NCI-H2196 (cell line): ENCODE data around the gene RAB11FIP2.

Experiments
- DNase-seq: peaks from one replicate; lab custom pipeline; 2025; ENCODE audit not compliant: unreplicated experiment; lab: John Stamatoyannopoulos, UW

The RAB11FIP2 gene

DNA sequence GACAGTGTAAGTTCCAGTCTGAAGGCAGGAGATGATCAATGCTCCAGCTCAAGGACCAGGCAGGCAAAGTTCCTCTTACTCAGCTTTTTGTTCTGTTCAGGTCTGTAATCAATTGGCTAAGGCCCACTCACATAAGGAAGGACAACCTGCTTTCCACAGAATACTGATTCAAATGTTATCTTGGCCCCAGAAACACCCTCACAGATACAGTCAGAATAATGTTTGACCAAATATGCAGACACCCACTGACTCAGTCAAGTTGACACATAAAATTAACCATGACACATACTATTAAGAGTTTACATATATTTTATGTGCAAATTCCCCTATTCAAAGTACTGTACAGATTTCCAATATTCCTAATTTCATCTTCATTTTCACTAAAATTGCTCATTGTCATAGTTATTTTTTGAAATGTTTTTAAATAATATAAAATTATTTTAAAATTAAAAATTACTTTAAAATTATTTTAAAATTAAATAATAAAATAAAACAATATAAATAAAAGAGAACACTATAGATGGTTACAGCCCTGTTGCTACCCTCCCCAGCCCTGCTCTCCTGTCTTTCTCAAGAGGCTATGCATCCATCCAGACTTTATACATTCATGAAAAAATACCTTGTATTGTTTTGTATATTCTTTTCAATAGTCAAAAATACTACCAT is 59.4 kb downstream of the RAB11FIP2 start:
- DNase-seq: no peak

DNA sequence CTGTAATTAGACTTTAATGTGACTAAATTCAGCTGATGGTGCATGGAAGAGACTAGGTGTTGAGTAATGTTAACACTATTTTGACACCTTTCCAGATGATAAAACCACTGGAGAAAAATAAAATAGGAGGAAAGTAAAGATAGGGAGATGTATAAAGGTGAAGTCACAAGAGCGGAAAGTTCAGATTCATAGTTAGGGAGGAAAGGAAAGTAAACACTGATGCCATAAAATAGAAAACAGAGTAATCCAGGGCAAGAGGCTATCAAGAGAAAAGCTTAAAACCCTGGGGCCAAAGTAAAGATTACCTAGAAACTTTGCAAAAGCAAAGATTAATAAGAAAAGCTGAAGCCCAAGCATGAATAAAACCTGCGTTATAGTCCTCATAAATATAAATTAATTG is 62.8 kb downstream of the RAB11FIP2 start:
- no peak for DNase-seq

DNA sequence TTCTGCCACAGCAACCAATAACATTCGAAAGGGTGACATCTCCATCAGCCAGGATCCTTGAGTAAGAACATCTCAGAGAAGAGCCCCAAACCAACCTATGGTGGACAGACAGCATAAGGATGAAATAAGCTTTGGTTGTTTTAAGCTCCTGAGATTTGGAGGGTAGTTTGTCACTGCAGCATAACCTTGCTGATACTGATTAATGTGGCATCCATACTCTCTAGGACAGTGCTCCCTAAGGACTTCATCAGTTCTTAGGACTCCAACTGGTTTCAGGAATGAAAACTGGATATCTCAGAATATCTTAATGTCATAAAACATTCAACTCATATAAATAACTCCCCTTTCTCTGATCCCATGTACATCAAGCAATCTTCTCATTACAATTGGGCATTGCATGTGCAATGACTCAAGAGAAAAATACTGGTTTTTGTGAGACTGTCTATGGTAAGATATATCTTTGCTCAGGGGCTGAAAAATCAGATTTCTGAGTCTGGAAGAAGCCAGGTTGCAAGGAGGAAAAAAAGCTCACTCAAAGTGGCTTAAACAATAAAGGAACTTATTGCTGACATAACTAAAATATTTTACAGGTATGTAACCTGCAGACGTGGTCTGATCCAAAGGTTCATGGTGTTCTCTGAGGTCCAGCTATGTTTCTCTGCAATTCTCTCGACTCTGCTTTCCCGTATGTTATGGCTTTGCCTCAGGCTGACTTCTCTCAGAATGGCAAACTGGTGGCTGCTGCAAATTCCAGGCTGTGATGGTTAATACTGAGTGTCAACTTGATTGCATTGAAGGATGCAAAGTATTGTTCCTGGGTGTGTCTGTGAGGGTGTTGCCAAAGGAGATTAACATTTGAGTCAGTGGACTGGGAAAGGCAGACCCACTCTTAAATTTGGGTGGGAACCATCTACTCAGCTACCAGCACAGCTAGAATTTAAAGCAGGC is 65.7 kb downstream of the RAB11FIP2 start:
- DNase-seq: no peak

- DNase-seq: no peak
Measured at GRCh38 chr10:117980216-117980615, 66.5 kb downstream of the RAB11FIP2 start.

GRCh38 chr10:117972168-117972837 is 74.4 kb downstream of the RAB11FIP2 start:
- DNase-seq: no peak

DNA sequence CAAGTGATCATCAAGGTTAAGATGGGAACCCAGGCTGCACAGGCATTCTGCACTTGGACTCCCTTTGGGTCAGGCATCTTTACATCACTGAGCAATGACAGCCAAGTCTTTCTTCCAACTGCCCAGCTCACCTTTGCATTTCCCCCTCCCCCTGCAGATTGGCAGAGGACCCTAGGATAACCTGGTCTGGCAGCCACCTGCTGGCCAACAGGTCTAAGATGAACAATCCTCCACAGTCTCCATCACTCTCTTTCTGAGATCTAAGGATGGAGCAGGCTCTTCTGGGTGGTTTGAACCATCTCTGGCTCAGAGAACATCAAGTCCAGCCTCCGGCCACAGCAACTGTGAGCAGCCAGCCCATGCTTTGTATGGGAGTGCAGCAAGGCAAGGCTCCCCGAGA is 75.8 kb downstream of the RAB11FIP2 start:
- DNase-seq: no peak

- DNase-seq: no peak
Measured at GRCh38 chr10:117969592-117969991, 77.1 kb downstream of the RAB11FIP2 start.

DNA sequence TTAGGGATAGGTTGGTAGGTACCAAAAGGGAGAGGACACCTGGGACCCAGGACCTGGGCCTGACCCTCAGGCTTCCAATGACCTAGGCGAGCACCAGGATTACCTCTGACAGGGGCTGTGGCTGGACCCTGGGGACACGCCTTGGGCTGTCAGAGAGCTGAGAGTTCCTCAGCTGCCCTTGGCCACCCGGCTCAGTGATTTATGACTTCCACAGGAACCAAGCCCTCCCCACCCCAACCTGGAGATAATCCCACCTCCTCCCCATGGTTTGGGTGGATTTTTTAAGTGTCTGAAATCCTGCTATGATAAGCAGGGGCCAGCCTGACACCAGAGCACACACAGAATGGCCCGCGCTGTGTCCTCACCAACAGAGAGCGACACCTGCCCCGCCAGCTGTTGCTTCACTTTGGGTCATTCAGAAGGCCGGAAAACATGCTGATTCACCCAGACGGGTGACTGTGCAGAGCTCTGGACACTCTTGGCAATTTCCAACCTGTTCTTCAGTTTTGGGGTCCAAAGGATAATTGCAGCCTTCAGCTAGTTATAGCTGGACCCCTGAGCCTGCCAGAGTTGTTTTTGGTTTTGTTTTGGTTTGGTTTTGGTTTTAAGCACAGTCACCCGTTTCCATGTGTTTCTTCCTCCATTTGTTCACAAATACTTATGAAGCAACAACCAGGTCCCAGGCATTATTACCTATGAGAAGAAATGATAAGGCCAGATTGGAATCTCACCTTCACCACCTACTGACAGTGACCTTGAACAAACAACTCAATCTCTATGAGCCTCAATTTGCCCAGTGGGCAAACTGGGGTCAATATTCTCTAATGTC is 78.2 kb downstream of the RAB11FIP2 start:
- DNase-seq: no peak

DNA sequence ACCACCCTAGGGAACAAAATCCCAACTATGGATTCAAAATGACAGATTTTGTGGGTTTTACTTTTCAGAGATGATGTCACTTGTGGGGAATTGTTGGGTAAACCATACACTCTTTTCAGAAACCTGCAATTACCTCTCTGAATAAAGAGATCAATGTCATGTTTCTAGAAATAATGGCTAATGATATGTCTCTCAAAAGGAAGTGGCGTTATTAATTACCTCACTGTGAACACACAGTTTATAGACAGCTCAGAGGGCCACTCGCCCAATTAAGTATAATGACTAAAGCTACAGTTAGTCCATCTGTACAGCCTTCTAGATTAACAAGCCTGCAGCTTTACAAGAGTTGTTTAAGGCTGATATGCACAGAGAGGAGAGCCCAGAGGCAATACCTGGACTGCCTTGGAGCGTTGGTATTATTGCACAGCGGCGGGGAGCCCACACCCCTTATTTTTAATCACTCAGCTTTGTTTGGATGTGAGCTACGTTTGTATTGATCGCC is 79.5 kb downstream of the RAB11FIP2 start:
- DNase-seq: no peak

DNA sequence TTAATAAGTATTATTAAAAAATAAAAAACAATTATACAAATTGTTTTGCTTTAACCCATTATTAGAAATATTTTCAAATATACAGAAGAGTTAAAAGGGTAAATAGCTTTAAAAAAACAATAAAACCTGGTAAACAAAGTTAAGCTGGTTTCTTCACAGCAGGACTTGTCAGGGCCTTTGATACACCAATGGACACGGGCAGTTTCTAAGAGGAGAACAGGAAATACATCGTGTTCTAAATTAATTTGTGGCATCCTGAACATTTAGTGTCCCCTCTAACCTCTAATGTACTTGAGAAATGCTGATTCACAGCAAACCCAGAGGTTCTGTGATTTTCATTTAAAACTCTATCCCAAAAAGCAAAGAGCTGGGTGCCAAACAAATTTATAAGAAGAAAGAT is 80.8 kb downstream of the RAB11FIP2 start:
- no peak for DNase-seq

GRCh38 chr10:117964536-117964935 is 82.2 kb downstream of the RAB11FIP2 start:
- DNase-seq: no peak

DNA sequence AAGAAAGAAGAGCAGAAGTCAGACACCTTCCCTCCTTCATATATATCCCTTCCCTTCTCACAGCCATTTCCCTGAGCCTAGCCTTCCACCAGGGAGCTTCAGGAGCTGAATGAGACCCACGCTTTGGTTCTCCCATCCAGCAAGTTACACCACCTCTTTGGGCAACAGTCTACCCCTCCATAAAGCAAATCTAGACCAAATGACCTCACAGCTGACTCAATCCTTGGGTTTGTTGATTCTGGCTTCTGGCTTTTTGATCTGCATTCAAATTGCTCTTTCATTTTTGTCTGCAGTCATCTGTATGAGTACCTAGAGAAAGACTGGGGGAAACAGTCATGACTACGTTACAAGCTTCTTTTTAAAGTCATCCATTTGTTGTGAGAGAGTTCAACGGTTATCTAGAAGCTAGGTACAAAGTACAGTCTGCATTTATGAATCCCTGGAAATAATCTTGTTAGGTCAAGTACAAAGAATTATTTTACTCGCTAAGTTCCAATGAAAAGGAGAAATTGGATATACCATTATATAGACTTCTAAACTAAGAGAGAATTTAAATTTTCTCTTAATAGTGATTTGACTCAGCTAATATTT is 86.3 kb downstream of the RAB11FIP2 start:
- DNase-seq: no peak

- no peak for DNase-seq
Measured at GRCh38 chr10:117956972-117957371, 89.8 kb downstream of the RAB11FIP2 start.

- no peak for DNase-seq
Measured at GRCh38 chr10:117955176-117955575, 91.6 kb downstream of the RAB11FIP2 start.
